Neuronal stem cell (in vitro differentiated cells): ENCODE data around the gene USP36.

Experiments used
- DNase-seq: peaks from one replicate; pipeline ENCODE4 v3.0.0-alpha.2; 2013; ENCODE audit warnings: low spot score
- H2AFZ ChIP-seq: one replicate; pipeline ENCODE4 v1.6.1; 2013; ENCODE audit warnings: mild to moderate bottlenecking, low read length, inconsistent platforms
- H2AK5ac ChIP-seq: 2 replicates; pipeline ENCODE4 v1.6.1; 2013; ENCODE audit warnings: low read depth, mild to moderate bottlenecking, inconsistent platforms, low read length, moderate library complexity, mixed read lengths
- H2BK120ac ChIP-seq: 2 replicates; pipeline ENCODE4 v1.6.1; 2013; ENCODE audit warnings: low read depth, mild to moderate bottlenecking, inconsistent platforms, low read length, moderate library complexity, mixed read lengths
- H2BK12ac ChIP-seq: one replicate; pipeline ENCODE4 v1.6.1; 2013; ENCODE audit warnings: low read length, inconsistent platforms
- H2BK15ac ChIP-seq: 2 replicates; pipeline ENCODE4 v1.6.1; 2013; ENCODE audit warnings: mild to moderate bottlenecking, low read length, inconsistent platforms, mixed read lengths
- H2BK5ac ChIP-seq: one replicate; pipeline ENCODE4 v1.6.1; 2013; ENCODE audit warnings: inconsistent platforms, mild to moderate bottlenecking, low read length, moderate library complexity
- H3K14ac ChIP-seq: one replicate; pipeline ENCODE4 v1.6.1; 2013; ENCODE audit warnings: low read length, inconsistent platforms
- H3K18ac ChIP-seq: 2 replicates; pipeline ENCODE4 v1.6.1; 2013; ENCODE audit warnings: low read length, inconsistent platforms
- H3K23ac ChIP-seq: 2 replicates; pipeline ENCODE4 v1.6.1; 2013; ENCODE audit warnings: low read depth, mild to moderate bottlenecking, mixed read lengths, low read length, inconsistent platforms; ENCODE audit not compliant: poor library complexity
- H3K27ac ChIP-seq: replicated peaks from 3 replicates; pipeline ENCODE4 v1.5.1; 2013; ENCODE audit warnings: low read length, inconsistent platforms
- H3K27me3 ChIP-seq, 3 experiments: 2 replicates each; pipeline ENCODE4 v1.6.1; 2013; ENCODE audit warnings: low read length in 3 of 3, mild to moderate bottlenecking in 2 of 3, inconsistent platforms in 1 of 3, low read depth in 1 of 3, mixed read lengths in 1 of 3, moderate library complexity in 1 of 3; ENCODE audit not compliant: control insufficient read depth in 3 of 3, insufficient read depth in 3 of 3
- H3K36me3 ChIP-seq, 2 donors: replicated peaks in 1 of 2; 2 replicates each; pipeline ENCODE4 v1.6.1; 2013; ENCODE audit warnings: low read length in 2 of 2; ENCODE audit not compliant: control insufficient read depth in 2 of 2, insufficient read depth in 2 of 2
- H3K4ac ChIP-seq: 2 replicates; pipeline ENCODE4 v1.6.1; 2013; ENCODE audit warnings: inconsistent platforms, mild to moderate bottlenecking, low read length, moderate library complexity
- H3K4me1 ChIP-seq, 2 donors: 1 replicate in 1 of 2; 2 replicates in 1 of 2; pipeline ENCODE4 v1.6.1; 2013; ENCODE audit warnings: low read length in 2 of 2, low read depth in 1 of 2; ENCODE audit not compliant: control insufficient read depth in 2 of 2, insufficient read depth in 1 of 2
- H3K4me2 ChIP-seq: one replicate; pipeline ENCODE4 v1.6.1; 2013; ENCODE audit warnings: mild to moderate bottlenecking, low read length, inconsistent platforms; ENCODE audit not compliant: insufficient read depth, poor library complexity, severe bottlenecking
- H3K4me3 ChIP-seq, 2 donors: 2 replicates each; pipeline ENCODE4 v1.5.1; 2013; ENCODE audit warnings: low read length in 2 of 2, mild to moderate bottlenecking in 2 of 2, inconsistent platforms in 1 of 2, moderate library complexity in 1 of 2
- H3K79me1 ChIP-seq: one replicate; pipeline ENCODE4 v1.6.1; 2013; ENCODE audit warnings: low read depth, mild to moderate bottlenecking, inconsistent platforms, low read length, moderate library complexity
- H3K9ac ChIP-seq: one replicate; pipeline ENCODE4 v1.6.1; 2013; ENCODE audit warnings: mild to moderate bottlenecking, low read depth, low read length, inconsistent platforms; ENCODE audit not compliant: poor library complexity
- H3K9me3 ChIP-seq, 2 donors: replicated peaks in 1 of 2; 2 replicates each; pipeline versions ENCODE3 to v1.6.1; 2013; ENCODE audit warnings: low read length in 2 of 2, mild to moderate bottlenecking in 2 of 2, inconsistent platforms in 1 of 2, low read depth in 1 of 2, mixed read lengths in 1 of 2, moderate library complexity in 1 of 2; ENCODE audit not compliant: control insufficient read depth in 2 of 2, insufficient read depth in 1 of 2
- H4K8ac ChIP-seq: one replicate; pipeline ENCODE4 v1.6.1; 2013; ENCODE audit warnings: low read depth, mild to moderate bottlenecking, inconsistent platforms, low read length, moderate library complexity
- H4K91ac ChIP-seq: one replicate; pipeline ENCODE4 v1.6.1; 2013; ENCODE audit warnings: low read length, low read depth, mild to moderate bottlenecking, inconsistent platforms; ENCODE audit not compliant: poor library complexity
- WGBS, 2 donors: extraction: QIAGEN DNeasy Blood & Tissue Kit; methylation state at CpG; one replicate each; pipeline ENCODE4 v1.1.7; 2013; ENCODE audit warnings: missing lambda C conversion rate in 2 of 2, mixed read lengths in 1 of 2; ENCODE audit not compliant: insufficient read length in 2 of 2, insufficient replicate concordance in 1 of 2; ENCODE audit errors: extremely low coverage in 2 of 2; 5-methylcytosine and 5-hydroxymethylcytosine counted together

The USP36 gene

DNA sequence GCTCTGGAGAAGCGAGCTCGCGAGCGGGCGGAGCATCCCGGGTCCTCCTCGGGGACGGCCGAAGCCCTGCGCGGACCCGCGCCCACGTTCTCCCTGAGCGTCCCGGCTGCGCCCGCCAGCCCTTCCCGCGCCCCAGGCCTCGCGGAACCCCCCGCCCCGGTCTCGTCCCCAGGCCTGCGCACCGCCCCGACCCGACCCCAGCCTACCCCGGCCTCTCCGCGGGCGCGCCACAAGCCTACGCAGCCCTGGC lies 159 bp downstream of the USP36 start:
- no peak overlapping the region for H4K91ac ChIP-seq
- H2BK5ac ChIP-seq: peak overlapping the region; percentile 46
- no peaks in the 10 kb centered on the region for H3K27me3 ChIP-seq
- H4K8ac ChIP-seq: no peak overlapping the region
- no peaks in the 10 kb centered on the region for H3K9me3 ChIP-seq
- peak overlapping the region; percentile 75 for H3K23ac ChIP-seq
- peak overlapping the region; percentile 58 for H3K27ac ChIP-seq
- H2AK5ac ChIP-seq: peak overlapping the region; percentile 82
- no peak overlapping the region for H2BK12ac ChIP-seq
- H2BK15ac ChIP-seq: no peak overlapping the region
- peak overlapping the region; percentile 97 for H2AFZ ChIP-seq
- H3K9ac ChIP-seq: peak overlapping the region; percentile 82
- peaks cover 4 to 11% of the 10 kb centered on the region in 2 donors for H3K4me1 ChIP-seq
- peak overlapping the region; percentile 60 to 94 for H3K4me3 ChIP-seq
- no peak for DNase-seq
- H2BK120ac ChIP-seq: no peak overlapping the region
- peaks cover 9% of the 10 kb centered on the region for H3K79me1 ChIP-seq
- peak overlapping the region; percentile 27 for H3K14ac ChIP-seq
- WGBS, 2 donors: no CpG with 5 or more reads among the region's 35 CpGs
- H3K4me2 ChIP-seq: peak overlapping the region; percentile 98
- peaks cover 16 to 29% of the 10 kb centered on the region in 2 donors for H3K36me3 ChIP-seq
- peak overlapping the region; percentile 88 for H3K18ac ChIP-seq
- H3K4ac ChIP-seq: no peak overlapping the region

DNA sequence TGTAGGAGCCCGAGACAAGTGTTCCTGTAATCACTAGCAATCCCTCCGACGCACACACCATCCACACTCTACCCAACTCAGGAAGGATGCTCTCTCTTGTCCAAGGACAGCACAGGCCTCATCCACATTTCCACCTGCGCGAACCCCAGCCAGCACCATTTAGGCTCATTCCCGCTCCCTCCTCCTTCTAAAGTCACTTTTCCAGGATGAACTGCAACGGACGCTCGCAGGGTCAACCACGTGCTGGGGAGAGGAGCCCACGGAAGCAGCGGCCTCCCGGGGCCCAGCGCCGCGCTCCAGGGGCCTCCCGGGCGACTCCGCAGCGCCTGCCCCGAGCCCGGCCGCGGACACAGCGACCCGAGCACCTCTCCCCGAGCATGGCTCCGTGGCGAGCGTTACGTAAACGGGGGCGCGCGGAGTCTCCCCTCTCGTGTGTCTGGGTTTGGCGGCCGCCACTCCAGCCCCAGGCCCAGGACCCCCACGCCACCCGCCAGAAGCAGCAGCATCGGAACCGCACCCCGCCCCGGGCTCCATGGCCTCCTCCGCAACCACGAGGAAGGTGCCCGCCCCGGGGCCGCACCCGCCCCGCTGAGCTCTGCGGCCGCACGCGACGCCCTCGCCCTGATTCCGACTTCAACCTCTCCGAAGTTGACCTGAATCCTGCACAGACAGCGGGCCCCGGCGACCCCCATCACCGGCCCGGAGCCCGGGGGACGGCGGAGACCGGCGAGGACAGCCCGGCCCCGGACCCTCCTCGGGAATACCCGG lies 668 bp downstream of the USP36 start:
- no CpG with 5 or more reads among the region's 73 CpGs for WGBS, 2 donors
- DNase-seq: peak; percentile 29

DNA sequence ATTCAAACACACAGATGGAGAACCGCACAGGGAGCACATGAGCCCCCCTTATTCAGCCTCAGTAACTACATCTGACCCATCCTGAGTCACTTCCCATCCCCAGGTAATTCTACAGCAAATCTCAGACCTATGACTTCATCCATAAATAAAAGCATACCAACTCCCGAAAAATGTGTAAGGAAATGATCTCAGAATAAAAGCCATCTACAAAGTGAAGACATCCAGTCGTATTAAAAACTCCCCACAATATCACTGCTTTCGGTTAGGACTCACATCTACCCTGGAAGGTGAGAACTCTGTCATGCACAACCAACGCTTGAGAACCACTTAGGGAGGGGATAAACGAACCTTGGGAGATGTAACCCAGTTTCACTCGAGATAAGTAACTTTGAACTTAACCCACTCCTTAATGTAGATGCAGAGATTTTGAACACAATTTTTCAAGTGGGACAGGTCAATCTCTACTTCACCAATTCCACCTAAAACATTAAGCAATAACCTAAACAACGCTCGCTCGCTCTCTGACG lies 1.3 kb downstream of the USP36 start:
- WGBS, 2 donors: no CpG with 5 or more reads among the region's 11 CpGs
- DNase-seq: no peak

More for the DNA sequence above, 668 bp downstream of the USP36 start:
- H2BK15ac ChIP-seq: no peak overlapping the region
- no peaks in the 10 kb centered on the region for H3K27me3 ChIP-seq
- peak overlapping the region; percentile 82 for H3K9ac ChIP-seq
- H3K36me3 ChIP-seq: peaks cover 22 to 35% of the 10 kb centered on the region in 2 donors
- H3K4me3 ChIP-seq: peak overlapping the region; percentile 60 to 94
- peak overlapping the region; percentile 58 for H3K27ac ChIP-seq
- H2BK120ac ChIP-seq: no peak overlapping the region
- H2AK5ac ChIP-seq: peak overlapping the region; percentile 82
- H3K4me2 ChIP-seq: peak overlapping the region; percentile 98
- peak overlapping the region; percentile 88 for H3K18ac ChIP-seq
- H2AFZ ChIP-seq: peak overlapping the region; percentile 97
- peak overlapping the region; percentile 27 for H3K14ac ChIP-seq
- H4K91ac ChIP-seq: no peak overlapping the region
- H3K79me1 ChIP-seq: peaks cover 9% of the 10 kb centered on the region
- no peaks in the 10 kb centered on the region for H3K9me3 ChIP-seq
- H3K23ac ChIP-seq: peak overlapping the region; percentile 75
- peaks cover 4 to 11% of the 10 kb centered on the region in 2 donors for H3K4me1 ChIP-seq
- peak overlapping the region; percentile 46 for H2BK5ac ChIP-seq
- H2BK12ac ChIP-seq: no peak overlapping the region
- no peak overlapping the region for H4K8ac ChIP-seq
- H3K4ac ChIP-seq: peak overlapping the region; percentile 56

DNA sequence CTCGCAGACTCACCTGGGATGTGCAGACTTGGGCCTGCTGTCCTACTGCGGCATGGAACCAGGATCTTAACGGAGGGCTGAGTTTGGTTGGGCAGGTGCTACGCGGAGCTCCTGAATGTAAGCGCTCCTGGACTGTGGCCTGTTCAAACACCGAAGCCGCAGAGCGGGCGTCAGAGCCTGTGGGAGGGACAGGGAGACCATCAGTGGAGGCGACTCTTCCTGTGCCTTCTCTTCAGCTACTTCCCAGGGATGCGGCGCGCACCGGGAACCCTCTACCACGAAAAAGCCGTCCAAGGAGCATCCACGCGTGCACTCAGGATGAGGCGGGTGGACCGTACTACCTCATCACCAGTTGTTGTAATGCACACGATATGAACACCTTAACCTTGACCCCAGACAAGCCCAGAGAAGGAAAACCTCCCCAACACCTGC lies 2.0 kb downstream of the USP36 start:
- Histone ChIP-seq H3K4me3 (peak overlapping the region in 1 of 2 donors; percentile 24), H3K27ac (no peak overlapping the region), H3K14ac (no peak overlapping the region), H3K79me1 (peaks cover 9% of the 10 kb centered on the region), H2BK12ac (no peak overlapping the region), H3K27me3 (no peaks in the 10 kb centered on the region), H3K4me2 (no peak overlapping the region), H4K91ac (no peak overlapping the region), H3K4ac (no peak overlapping the region), H3K23ac (no peak overlapping the region), H2AK5ac (no peak overlapping the region), H3K9ac (no peak overlapping the region), H2BK15ac (no peak overlapping the region), H4K8ac (no peak overlapping the region), H3K18ac (no peak overlapping the region), H2BK120ac (no peak overlapping the region), H3K9me3 (no peaks in the 10 kb centered on the region), H2BK5ac (no peak overlapping the region), H2AFZ (no peak overlapping the region), H3K4me1 (peaks cover 4 to 11% of the 10 kb centered on the region in 2 donors), H3K36me3 (peaks cover 24 to 48% of the 10 kb centered on the region in 2 donors)
- WGBS, 2 donors: no CpG with 5 or more reads among the region's 22 CpGs
- no peak for DNase-seq

More for the DNA sequence above, 1.3 kb downstream of the USP36 start:
- Histone ChIP-seq H3K4me2 (peak overlapping the region; percentile 98), H2AK5ac (no peak overlapping the region), H2BK12ac (no peak overlapping the region), H3K18ac (no peak overlapping the region), H3K23ac (no peak overlapping the region), H3K4me3 (peak overlapping the region; percentile 60 to 94), H3K4ac (no peak overlapping the region), H4K91ac (no peak overlapping the region), H3K4me1 (peaks cover 4 to 11% of the 10 kb centered on the region in 2 donors), H2BK15ac (no peak overlapping the region), H2AFZ (no peak overlapping the region), H3K27me3 (no peaks in the 10 kb centered on the region), H3K9me3 (no peaks in the 10 kb centered on the region), H2BK5ac (peak overlapping the region; percentile 46), H3K79me1 (peaks cover 9% of the 10 kb centered on the region), H3K36me3 (peaks cover 24 to 41% of the 10 kb centered on the region in 2 donors), H3K27ac (no peak overlapping the region), H3K9ac (peak overlapping the region; percentile 82), H2BK120ac (no peak overlapping the region), H4K8ac (no peak overlapping the region), H3K14ac (no peak overlapping the region)
